C4-2B (cell line): Measurements from ENCODE around the gene MEGF11.

Experiments
- CTCF ChIP-seq: fragments of 450-650 bp; conservative IDR thresholded peaks from 2 replicates; pipeline ENCODE4 v1.5.1; 2017; ENCODE audit warnings: mild to moderate bottlenecking
- ZFX ChIP-seq: fragments of 450-650 bp; IDR thresholded peaks from 2 replicates; pipeline ENCODE4 v1.6.1; 2017

- TF ChIP-seq CTCF (no peak), ZFX (no peak)
These were observed 67.3 kb downstream of the MEGF11 start for GRCh38 chr15:66186049-66186825.
